RWPE2 (cell line): ENCODE results near the gene FNBP1.

Source experiments
- ATAC-seq: fragments of 200-7000 bp; cut with Tn5 transposase; 3 replicates; pipeline ENCODE4 v1.9.1; 2021; ENCODE audit warnings: low read depth
- DNase-seq: peaks from one replicate; pipeline ENCODE4 v3.0.0-alpha.2; 2020; ENCODE audit warnings: low spot score
- H3K27ac ChIP-seq: fragments of 450-650 bp; 2 replicates; pipeline ENCODE4 v1.5.1; 2017; ENCODE audit warnings: mild to moderate bottlenecking; ENCODE audit not compliant: poor library complexity, severe bottlenecking
- H3K27me3 ChIP-seq: fragments of 250-450 bp; sonication (Bioruptor Pico); 2 replicates; pipeline ENCODE4 v1.5.1; 2021; ENCODE audit warnings: mild to moderate bottlenecking, moderate library complexity; ENCODE audit not compliant: insufficient read depth, poor library complexity, severe bottlenecking
- H3K36me3 ChIP-seq: fragments of 250-450 bp; sonication (Bioruptor Pico); 2 replicates; pipeline ENCODE4 v1.5.1; 2020; ENCODE audit warnings: low read depth, mild to moderate bottlenecking, moderate library complexity
- H3K4me1 ChIP-seq: fragments of 250-450 bp; sonication (Bioruptor Pico); 2 replicates; pipeline ENCODE4 v1.5.1; 2021; ENCODE audit warnings: mild to moderate bottlenecking, moderate library complexity; ENCODE audit not compliant: insufficient read depth, poor library complexity, severe bottlenecking
- H3K4me3 ChIP-seq: fragments of 250-450 bp; sonication (Bioruptor Pico); 2 replicates; pipeline ENCODE4 v1.5.1; 2021; ENCODE audit warnings: mild to moderate bottlenecking, moderate library complexity; ENCODE audit not compliant: severe bottlenecking
- H3K9me3 ChIP-seq: fragments of 250-450 bp; sonication (Bioruptor Pico); 2 replicates; pipeline ENCODE4 v1.5.1; 2021; ENCODE audit warnings: mild to moderate bottlenecking, moderate library complexity; ENCODE audit not compliant: severe bottlenecking
- TF ChIP-seq, protein P1 (sequence below): fragments of 450-650 bp; IDR thresholded peaks from one replicate; pipeline ENCODE4 v1.5.1; 2017; ENCODE audit warnings: mild to moderate bottlenecking, moderate library complexity; ENCODE audit not compliant: poor library complexity, severe bottlenecking

FNBP1 gene

DNA sequence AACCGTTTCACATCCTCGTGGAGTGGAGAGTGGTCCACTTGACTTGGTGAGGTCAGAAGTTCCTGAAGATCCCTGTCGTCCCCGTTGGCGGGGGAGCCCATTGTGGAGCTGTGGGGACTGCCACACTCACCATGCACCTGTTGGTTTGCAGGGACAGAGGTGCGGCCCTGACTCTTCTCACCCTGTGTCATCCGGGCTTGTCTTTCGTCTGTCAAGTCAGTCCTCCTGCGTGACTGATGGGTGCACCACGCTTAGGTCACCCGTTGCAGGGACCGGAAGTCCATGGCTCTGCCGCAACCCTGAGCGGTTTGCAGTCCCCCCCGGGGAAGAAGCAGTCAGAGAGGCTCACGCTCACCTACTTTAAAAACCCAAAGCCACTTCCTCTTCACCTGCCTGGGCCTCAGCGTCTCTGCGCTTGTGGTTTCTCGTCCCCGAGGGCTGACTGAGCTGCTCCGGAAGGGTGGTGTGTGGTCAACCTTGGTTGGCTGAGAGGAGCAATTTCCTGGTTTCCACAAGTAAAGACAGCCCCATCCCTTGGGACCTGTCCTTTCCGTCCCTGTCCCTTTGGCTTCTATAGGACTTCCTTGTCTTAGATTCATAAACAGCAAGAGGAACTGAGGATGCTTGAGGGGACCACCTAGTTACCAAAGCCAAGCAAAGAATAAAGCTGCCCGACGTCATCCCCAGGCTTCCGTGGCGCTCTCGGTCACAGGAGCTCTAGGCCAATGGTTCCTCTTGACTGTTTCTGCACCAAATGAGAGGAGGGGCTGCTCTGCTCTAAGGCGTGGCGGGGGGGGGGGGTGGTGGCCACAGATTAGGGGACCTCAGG lies 154.5 kb downstream of the FNBP1 start:
- Histone ChIP-seq H3K27ac (no peak overlapping the region), H3K36me3 (no peaks in the 10 kb centered on the region), H3K4me3 (no peak overlapping the region), H3K9me3 (no peaks in the 10 kb centered on the region), H3K4me1 (peaks cover 10% of the 10 kb centered on the region), H3K27me3 (no peaks in the 10 kb centered on the region)
- no peak for ATAC-seq
- TF ChIP-seq, protein P1, sequence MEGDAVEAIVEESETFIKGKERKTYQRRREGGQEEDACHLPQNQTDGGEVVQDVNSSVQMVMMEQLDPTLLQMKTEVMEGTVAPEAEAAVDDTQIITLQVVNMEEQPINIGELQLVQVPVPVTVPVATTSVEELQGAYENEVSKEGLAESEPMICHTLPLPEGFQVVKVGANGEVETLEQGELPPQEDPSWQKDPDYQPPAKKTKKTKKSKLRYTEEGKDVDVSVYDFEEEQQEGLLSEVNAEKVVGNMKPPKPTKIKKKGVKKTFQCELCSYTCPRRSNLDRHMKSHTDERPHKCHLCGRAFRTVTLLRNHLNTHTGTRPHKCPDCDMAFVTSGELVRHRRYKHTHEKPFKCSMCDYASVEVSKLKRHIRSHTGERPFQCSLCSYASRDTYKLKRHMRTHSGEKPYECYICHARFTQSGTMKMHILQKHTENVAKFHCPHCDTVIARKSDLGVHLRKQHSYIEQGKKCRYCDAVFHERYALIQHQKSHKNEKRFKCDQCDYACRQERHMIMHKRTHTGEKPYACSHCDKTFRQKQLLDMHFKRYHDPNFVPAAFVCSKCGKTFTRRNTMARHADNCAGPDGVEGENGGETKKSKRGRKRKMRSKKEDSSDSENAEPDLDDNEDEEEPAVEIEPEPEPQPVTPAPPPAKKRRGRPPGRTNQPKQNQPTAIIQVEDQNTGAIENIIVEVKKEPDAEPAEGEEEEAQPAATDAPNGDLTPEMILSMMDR: no peak
- DNase-seq: no peak

DNA sequence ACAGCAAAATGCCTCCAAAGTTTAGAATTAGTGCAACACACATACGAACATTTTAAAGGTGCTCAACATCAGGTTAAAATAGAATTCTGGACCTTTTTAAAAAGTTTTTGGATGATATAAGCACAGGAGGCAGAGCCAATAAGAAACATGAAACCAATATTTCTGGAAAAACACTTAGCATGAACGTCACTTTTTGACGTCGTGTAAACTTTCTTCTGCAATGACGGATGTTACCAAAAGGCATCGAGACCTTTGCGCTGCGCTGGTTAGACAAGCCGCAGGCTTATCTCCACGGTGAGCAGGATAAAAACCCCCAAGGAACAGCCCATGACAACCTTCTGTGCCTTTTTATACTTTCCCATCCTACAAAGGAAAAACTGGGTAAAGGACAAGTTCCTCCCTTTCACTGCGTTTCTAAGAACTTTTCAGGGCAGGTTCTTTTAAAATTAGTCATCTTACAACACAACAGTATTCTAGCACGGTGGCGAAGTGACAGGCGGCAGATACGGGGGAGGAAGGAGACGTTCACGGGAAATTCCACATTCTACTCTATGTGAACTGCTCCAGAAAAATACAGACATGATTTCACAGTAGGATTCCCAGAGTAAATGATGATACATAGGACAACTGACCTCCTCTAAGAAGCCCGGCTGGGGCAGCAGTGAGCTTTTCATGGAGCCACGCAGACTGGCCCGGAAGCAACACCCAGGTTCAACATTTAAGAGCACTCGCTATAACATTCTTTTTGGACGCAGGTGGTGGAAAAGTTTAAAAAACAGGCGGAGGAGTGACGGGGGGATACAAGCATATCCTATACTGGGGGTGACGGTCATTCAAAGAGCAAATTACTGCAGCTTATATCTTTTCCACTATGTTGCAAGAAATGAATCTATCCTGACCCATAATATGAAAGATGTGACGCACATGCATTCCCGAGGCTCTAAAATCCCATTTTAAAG lies 155.4 kb downstream of the FNBP1 start:
- Histone ChIP-seq H3K4me3 (no peak overlapping the region), H3K27me3 (no peaks in the 10 kb centered on the region), H3K27ac (no peak overlapping the region), H3K9me3 (no peaks in the 10 kb centered on the region), H3K36me3 (no peaks in the 10 kb centered on the region), H3K4me1 (peaks cover 10% of the 10 kb centered on the region)
- no peak for ATAC-seq
- no peak for DNase-seq
- TF ChIP-seq, protein P1: no peak

DNA sequence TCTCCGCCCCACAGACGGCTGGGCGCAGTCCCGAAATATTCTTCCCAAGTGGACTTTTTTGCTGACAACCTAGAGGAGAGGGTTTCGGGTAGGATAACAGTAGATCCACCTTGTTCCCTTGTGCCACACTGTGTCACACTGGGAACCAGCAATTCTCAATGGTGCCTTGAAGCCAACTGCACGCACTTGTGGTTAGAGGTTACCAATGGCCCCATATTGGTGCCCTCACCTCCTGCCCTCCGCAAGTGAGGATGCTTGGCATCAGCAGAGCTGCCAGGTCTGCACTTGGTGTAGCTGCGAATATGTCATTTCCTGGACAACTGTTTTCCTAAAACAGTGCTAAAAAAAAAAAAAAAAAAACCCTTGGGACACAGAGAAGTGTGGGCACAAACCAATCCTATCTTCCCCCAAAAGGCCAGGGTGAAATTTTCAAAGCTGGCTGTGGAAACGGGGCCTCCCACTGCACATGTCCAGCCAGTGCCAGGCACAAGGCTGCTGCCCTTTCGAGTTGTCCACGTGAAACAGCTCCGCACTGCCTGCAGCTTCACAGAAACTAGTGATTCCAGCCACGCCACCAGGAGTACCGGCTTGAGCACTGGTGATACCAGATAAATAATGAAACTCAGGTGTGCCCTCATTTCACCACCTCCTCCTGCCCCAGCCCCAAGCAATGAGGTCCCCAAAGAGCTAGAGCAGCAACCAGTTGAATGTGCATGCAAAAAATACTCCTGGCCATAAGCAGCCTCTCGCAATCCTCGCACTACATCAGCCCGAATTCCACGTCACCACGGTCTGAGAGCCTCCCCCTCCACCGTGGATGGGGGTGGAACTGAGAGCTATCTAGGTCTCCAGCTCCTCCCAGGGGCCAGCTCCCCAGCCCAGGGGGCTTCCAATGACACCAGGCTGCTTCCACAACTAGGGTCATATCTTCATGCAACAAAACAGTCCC lies 156.5 kb downstream of the FNBP1 start:
- no peaks in the 10 kb centered on the region for H3K27me3 ChIP-seq
- no peaks in the 10 kb centered on the region for H3K9me3 ChIP-seq
- DNase-seq: no peak
- TF ChIP-seq, protein P1: no peak
- peak overlapping the region; percentile 43 for H3K27ac ChIP-seq
- ATAC-seq: no peak
- peaks cover 10% of the 10 kb centered on the region for H3K4me1 ChIP-seq
- no peak overlapping the region for H3K4me3 ChIP-seq
- H3K36me3 ChIP-seq: no peaks in the 10 kb centered on the region

DNA sequence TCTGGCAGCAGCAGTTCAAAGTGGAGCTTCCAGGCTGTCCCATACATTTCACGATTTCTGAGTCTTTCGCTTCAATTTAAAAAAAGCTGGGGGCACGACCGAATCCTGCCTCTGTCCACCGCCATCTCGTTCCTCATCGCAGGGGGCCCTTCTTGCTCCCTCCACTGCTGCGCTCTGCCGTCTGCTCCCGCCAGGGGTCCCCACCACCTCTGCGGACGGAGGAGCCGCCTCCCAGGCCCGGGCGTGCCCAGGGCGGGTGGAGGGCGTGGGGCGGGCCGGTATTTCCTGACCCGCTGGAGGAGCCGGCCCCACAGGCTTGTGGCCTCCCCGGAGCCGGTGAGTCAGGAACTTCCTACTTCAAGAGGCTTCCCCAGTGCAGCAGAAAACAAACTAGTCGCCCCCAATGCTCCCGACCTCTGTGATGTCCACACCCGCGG lies 157.3 kb downstream of the FNBP1 start:
- Histone ChIP-seq H3K4me1 (peaks cover 10% of the 10 kb centered on the region), H3K27ac (peak overlapping the region; percentile 43), H3K9me3 (no peaks in the 10 kb centered on the region), H3K4me3 (no peak overlapping the region), H3K36me3 (no peaks in the 10 kb centered on the region), H3K27me3 (no peaks in the 10 kb centered on the region)
- peak; percentile 94 for DNase-seq
- TF ChIP-seq, protein P1: peak; percentile 95
- peak; percentile 91 for ATAC-seq
